ENCODE data around the gene AGBL5. TPM values are rescaled to one million over a fixed set of nuclear protein-coding genes. Genes with fewer than 3 reads are reported as not detected.
A peak's percentile ranks its signal among the peaks of the same experiment; 100 is the strongest.

Gene AGBL5
- total and polyA plus RNA-seq, 2 of the 13 experiments (the other 11 are each of a cell fraction or from before 2014, with no cell fraction given): 55.9 to 73.3 TPM

DNA sequence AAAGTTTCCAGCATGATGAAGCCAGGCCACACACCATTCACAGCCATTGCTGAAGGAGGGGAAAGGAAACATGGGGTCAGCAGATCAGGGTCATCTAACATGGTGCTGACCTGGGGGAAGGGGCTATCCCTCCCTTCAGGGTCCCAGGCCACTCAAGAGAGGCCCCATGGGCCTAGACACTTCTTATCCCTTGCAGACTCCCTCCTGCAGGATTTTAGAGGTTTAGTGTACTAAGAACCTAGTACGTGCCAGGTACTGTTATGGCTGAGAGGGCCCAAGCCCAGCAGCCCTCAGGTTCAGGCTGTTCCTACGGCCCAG, 43.9 kb downstream of the AGBL5 start (continued):
- TF ChIP-seq, protein P1, sequence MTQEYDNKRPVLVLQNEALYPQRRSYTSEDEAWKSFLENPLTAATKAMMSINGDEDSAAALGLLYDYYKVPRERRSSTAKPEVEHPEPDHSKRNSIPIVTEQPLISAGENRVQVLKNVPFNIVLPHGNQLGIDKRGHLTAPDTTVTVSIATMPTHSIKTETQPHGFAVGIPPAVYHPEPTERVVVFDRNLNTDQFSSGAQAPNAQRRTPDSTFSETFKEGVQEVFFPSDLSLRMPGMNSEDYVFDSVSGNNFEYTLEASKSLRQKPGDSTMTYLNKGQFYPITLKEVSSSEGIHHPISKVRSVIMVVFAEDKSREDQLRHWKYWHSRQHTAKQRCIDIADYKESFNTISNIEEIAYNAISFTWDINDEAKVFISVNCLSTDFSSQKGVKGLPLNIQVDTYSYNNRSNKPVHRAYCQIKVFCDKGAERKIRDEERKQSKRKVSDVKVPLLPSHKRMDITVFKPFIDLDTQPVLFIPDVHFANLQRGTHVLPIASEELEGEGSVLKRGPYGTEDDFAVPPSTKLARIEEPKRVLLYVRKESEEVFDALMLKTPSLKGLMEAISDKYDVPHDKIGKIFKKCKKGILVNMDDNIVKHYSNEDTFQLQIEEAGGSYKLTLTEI (CRISPR knock-in tag; conservative IDR thresholded peaks at IDR 0.05): no peak
- TF ChIP-seq, protein P2, sequence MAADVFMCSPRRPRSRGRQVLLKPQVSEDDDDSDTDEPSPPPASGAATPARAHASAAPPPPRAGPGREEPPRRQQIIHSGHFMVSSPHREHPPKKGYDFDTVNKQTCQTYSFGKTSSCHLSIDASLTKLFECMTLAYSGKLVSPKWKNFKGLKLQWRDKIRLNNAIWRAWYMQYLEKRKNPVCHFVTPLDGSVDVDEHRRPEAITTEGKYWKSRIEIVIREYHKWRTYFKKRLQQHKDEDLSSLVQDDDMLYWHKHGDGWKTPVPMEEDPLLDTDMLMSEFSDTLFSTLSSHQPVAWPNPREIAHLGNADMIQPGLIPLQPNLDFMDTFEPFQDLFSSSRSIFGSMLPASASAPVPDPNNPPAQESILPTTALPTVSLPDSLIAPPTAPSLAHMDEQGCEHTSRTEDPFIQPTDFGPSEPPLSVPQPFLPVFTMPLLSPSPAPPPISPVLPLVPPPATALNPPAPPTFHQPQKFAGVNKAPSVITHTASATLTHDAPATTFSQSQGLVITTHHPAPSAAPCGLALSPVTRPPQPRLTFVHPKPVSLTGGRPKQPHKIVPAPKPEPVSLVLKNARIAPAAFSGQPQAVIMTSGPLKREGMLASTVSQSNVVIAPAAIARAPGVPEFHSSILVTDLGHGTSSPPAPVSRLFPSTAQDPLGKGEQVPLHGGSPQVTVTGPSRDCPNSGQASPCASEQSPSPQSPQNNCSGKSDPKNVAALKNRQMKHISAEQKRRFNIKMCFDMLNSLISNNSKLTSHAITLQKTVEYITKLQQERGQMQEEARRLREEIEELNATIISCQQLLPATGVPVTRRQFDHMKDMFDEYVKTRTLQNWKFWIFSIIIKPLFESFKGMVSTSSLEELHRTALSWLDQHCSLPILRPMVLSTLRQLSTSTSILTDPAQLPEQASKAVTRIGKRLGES (CRISPR knock-in tag; IDR thresholded peaks at IDR 0.05; ENCODE audit: borderline replicate concordance): no peak
- TF ChIP-seq, protein P3, sequence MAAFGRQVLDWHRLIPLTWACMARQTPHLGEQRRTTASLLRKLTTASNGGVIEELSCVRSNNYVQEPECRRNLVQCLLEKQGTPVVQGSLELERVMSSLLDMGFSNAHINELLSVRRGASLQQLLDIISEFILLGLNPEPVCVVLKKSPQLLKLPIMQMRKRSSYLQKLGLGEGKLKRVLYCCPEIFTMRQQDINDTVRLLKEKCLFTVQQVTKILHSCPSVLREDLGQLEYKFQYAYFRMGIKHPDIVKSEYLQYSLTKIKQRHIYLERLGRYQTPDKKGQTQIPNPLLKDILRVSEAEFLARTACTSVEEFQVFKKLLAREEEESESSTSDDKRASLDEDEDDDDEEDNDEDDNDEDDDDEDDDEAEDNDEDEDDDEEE (CRISPR knock-in tag; IDR thresholded peaks at IDR 0.05): no peak
- TF ChIP-seq, protein P4, sequence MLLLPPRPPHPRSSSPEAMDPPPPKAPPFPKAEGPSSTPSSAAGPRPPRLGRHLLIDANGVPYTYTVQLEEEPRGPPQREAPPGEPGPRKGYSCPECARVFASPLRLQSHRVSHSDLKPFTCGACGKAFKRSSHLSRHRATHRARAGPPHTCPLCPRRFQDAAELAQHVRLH (CRISPR knock-in tag; IDR thresholded peaks at IDR 0.05; ENCODE audit: borderline replicate concordance, low read depth): no peak
- TF ChIP-seq, protein P5, sequence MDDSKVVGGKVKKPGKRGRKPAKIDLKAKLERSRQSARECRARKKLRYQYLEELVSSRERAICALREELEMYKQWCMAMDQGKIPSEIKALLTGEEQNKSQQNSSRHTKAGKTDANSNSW (CRISPR knock-in tag; IDR thresholded peaks at IDR 0.05; ENCODE audit: borderline replicate concordance): no peak
- TF ChIP-seq ZNF839 (CRISPR knock-in tag; IDR thresholded peaks at IDR 0.05; ENCODE audit: borderline replicate concordance) (0 out of 2 replicates have a peak, but pooled peaks have one; percentile 29), MBNL3 (CRISPR knock-in tag; conservative IDR thresholded peaks at IDR 0.05) (0 out of 2 replicates have a peak, but pooled peaks have one; percentile 65), HOXA9 (CRISPR knock-in tag; IDR thresholded peaks at IDR 0.05; ENCODE audit: borderline replicate concordance) (0 out of 2 replicates have a peak, but pooled peaks have one; percentile 2), ZNF790 (CRISPR knock-in tag; IDR thresholded peaks at IDR 0.05; ENCODE audit: borderline replicate concordance) (peak; percentile 78; the same call in 1 of the 2 replicates), NR2F1 (CRISPR knock-in tag; IDR thresholded peaks at IDR 0.05) (no peak), MTF2 (CRISPR knock-in tag; IDR thresholded peaks at IDR 0.05; ENCODE audit: borderline replicate concordance) (0 out of 2 replicates have a peak, but pooled peaks have one; percentile 46), ZNF550 (CRISPR knock-in tag; IDR thresholded peaks at IDR 0.05; ENCODE audit: borderline replicate concordance) (peak; percentile 97; the same call in 1 of the 2 replicates), ZNF615 (CRISPR knock-in tag; IDR thresholded peaks at IDR 0.05; ENCODE audit: borderline replicate concordance) (no peak)
- TF ChIP-seq, protein P6, sequence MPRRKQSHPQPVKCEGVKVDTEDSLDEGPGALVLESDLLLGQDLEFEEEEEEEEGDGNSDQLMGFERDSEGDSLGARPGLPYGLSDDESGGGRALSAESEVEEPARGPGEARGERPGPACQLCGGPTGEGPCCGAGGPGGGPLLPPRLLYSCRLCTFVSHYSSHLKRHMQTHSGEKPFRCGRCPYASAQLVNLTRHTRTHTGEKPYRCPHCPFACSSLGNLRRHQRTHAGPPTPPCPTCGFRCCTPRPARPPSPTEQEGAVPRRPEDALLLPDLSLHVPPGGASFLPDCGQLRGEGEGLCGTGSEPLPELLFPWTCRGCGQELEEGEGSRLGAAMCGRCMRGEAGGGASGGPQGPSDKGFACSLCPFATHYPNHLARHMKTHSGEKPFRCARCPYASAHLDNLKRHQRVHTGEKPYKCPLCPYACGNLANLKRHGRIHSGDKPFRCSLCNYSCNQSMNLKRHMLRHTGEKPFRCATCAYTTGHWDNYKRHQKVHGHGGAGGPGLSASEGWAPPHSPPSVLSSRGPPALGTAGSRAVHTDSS (CRISPR knock-in tag; conservative IDR thresholded peaks at IDR 0.05): 0 out of 2 replicates have a peak, but pooled peaks have one; percentile 81
- TF ChIP-seq, protein P7, sequence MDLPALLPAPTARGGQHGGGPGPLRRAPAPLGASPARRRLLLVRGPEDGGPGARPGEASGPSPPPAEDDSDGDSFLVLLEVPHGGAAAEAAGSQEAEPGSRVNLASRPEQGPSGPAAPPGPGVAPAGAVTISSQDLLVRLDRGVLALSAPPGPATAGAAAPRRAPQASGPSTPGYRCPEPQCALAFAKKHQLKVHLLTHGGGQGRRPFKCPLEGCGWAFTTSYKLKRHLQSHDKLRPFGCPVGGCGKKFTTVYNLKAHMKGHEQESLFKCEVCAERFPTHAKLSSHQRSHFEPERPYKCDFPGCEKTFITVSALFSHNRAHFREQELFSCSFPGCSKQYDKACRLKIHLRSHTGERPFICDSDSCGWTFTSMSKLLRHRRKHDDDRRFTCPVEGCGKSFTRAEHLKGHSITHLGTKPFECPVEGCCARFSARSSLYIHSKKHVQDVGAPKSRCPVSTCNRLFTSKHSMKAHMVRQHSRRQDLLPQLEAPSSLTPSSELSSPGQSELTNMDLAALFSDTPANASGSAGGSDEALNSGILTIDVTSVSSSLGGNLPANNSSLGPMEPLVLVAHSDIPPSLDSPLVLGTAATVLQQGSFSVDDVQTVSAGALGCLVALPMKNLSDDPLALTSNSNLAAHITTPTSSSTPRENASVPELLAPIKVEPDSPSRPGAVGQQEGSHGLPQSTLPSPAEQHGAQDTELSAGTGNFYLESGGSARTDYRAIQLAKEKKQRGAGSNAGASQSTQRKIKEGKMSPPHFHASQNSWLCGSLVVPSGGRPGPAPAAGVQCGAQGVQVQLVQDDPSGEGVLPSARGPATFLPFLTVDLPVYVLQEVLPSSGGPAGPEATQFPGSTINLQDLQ (CRISPR knock-in tag; IDR thresholded peaks at IDR 0.05): no peak

All from HepG2 (cell line).